GM12872 (cell line): Measurements from ENCODE around the gene G2E3.

Experiments used
- CTCF ChIP-seq: IDR thresholded peaks from 3 replicates; pipeline ENCODE4 v1.5.1; 2011; ENCODE audit warnings: low read depth, mild to moderate bottlenecking, low read length, moderate library complexity; ENCODE audit not compliant: insufficient read depth

G2E3 gene

DNA sequence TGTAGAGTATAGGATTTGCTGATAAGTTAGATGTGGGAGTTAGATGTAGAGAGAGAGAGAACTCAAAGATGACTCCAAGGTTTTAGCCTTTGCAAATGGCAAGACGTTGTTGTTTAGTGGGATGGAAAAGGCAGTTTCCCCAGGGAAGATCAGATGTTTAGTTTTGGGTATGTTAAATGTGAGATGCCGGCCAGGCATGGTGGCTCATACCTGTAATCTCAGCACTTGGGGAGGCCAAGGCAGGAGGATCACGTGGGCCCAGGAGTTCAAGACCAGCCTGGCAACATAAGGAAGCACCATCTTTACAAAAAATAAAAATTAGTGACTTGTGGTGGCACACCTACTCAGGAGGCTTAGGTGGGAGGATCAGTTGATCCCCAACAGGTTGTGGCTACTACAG is 96.7 kb downstream of the G2E3 start:
- no peak for TF ChIP-seq CTCF

- TF ChIP-seq CTCF: peak; percentile 74
These were observed 97.3 kb downstream of the G2E3 start for GRCh38 chr14:30656190-30656632.

DNA sequence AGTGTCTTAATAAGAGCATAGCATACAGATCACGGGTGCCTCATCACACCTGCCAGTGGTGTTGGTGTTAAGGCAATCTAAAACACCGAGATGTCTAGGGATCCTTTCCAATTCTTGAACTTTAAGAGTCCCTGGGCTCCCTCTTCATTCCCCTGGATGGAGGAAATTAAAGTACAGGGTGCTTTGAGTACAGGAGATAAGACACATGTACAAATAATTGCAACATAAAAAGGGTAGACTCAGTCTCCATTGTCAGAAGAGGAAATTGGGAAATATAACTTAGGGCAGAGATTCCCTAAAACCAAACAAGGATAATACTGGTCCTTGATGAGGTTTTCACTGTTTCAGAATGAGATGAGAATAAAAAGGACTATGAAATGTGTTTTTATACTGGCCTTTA is 98.1 kb downstream of the G2E3 start:
- TF ChIP-seq CTCF: no peak

DNA sequence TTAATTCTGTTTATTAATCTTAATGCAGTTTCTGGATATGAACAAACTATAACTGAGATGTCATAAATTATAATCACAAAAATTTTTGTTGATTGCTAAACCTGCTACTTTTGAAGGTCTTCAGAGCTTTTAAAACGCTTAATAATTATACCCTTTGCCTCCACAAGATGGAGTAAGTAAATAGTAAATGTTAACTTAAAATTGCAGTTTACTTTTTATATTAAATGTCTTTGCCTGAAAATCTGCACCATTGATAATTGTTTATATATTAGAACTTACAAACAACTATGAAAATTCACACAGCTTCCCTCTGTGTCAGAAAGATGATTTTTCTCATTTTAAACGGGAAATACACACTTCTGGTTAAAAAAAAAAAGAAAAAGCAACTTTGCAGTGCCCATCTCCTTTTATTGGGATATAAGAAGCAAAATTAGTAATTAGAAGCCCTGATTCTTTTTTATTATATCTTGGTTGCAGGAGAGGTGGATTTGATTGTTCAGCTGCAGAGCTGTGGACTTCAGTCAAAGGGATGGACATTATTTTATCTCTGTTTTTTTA is 98.7 kb downstream of the G2E3 start:
- TF ChIP-seq CTCF: 0 out of 3 replicates have a peak, but pooled peaks have one; percentile 9

GRCh38 chr14:30658645-30659044 is 99.7 kb downstream of the G2E3 start:
- no peak for TF ChIP-seq CTCF

GRCh38 chr14:30669594-30669993 is 110.6 kb downstream of the G2E3 start:
- no peak for TF ChIP-seq CTCF
